WTC11 (cell line): Measurements from ENCODE around the gene CNTNAP5. TPM values are rescaled to one million over a fixed set of nuclear protein-coding genes. Genes with fewer than 3 reads are reported as not detected.

ENCODE experiments used
- ATAC-seq: fragments of 200-7000 bp; cut with Tn5 transposase; 2 replicates; pipeline ENCODE4 v1.10.0; 2021; ENCODE audit warnings: mild to moderate bottlenecking, moderate library complexity
- CTCF ChIA-PET: fragments of 300-600 bp; sonication (Branson Sonifier 250); formaldehyde crosslinking; loops from one replicate; lab custom pipeline; 2021; ENCODE audit warnings: antibody characterized with exemption; lab: Charles Lee
- POLR2A ChIA-PET: fragments of 350-600 bp; sonication (Branson Sonifier 250); formaldehyde crosslinking; loops from one replicate; lab custom pipeline; 2021; ENCODE audit warnings: antibody characterized with exemption; lab: Charles Lee
- DNase-seq: peaks from one replicate; pipeline ENCODE4 v3.0.0; 2021; ENCODE audit warnings: low spot score
- H3K27ac Mint-ChIP-seq: 2 replicates; pipeline ENCODE4 v1.8.0; 2021; ENCODE audit warnings: mixed read lengths
- H3K27me3 Mint-ChIP-seq: 2 replicates; pipeline ENCODE4 v1.8.0; 2021; ENCODE audit warnings: low read depth, mild to moderate bottlenecking, moderate library complexity, mixed read lengths
- H3K36me3 Mint-ChIP-seq: 2 replicates; pipeline ENCODE4 v1.8.0; 2021; ENCODE audit warnings: mixed read lengths
- H3K4me1 Mint-ChIP-seq: 2 replicates; pipeline ENCODE4 v1.8.0; 2022; ENCODE audit warnings: mixed read lengths
- H3K4me3 Mint-ChIP-seq: 2 replicates; pipeline ENCODE4 v1.8.0; 2021; ENCODE audit warnings: mild to moderate bottlenecking, moderate library complexity, mixed read lengths
- H3K9me3 Mint-ChIP-seq: 2 replicates; pipeline ENCODE4 v1.8.0; 2021; ENCODE audit warnings: mixed read lengths
- ATF3 ChIP-seq: sonication (generic); formaldehyde crosslinking; conservative IDR thresholded peaks from 2 replicates; pipeline ENCODE4 v1.8.1; 2022; ENCODE audit warnings: mild to moderate bottlenecking, missing genetic modification reagents
- ELF4 ChIP-seq: sonication (generic); formaldehyde crosslinking; IDR thresholded peaks from 2 replicates; pipeline ENCODE4 v1.8.1; 2022; ENCODE audit warnings: low read depth, mild to moderate bottlenecking, moderate library complexity, missing genetic modification reagents
- EMX1 ChIP-seq: fragments of 250-450 bp; sonication (Bioruptor Pico); IDR thresholded peaks from 2 replicates; pipeline ENCODE4 v1.8.0; 2021; ENCODE audit warnings: mild to moderate bottlenecking
- ESRRA ChIP-seq: sonication (generic); formaldehyde crosslinking; IDR thresholded peaks from 2 replicates; pipeline ENCODE4 v1.8.1; 2022; ENCODE audit warnings: mild to moderate bottlenecking, missing genetic modification reagents, borderline replicate concordance
- ETV6 ChIP-seq: sonication (generic); formaldehyde crosslinking; IDR thresholded peaks from 2 replicates; pipeline ENCODE4 v1.8.1; 2022; ENCODE audit warnings: mild to moderate bottlenecking, missing genetic modification reagents
- FOXJ3 ChIP-seq: sonication (generic); formaldehyde crosslinking; IDR thresholded peaks from 2 replicates; pipeline ENCODE4 v1.9.0; 2021; ENCODE audit warnings: missing genetic modification reagents, mild to moderate bottlenecking, borderline replicate concordance
- FOXP4 ChIP-seq: sonication (generic); formaldehyde crosslinking; IDR thresholded peaks from 2 replicates; pipeline ENCODE4 v1.8.0; 2022; ENCODE audit warnings: mild to moderate bottlenecking, missing genetic modification reagents
- GTF2I ChIP-seq: fragments of 250-450 bp; sonication (Bioruptor Pico); conservative IDR thresholded peaks from 2 replicates; pipeline ENCODE4 v1.4.0; 2021; ENCODE audit warnings: mild to moderate bottlenecking
- HMGXB4 ChIP-seq: sonication (generic); formaldehyde crosslinking; IDR thresholded peaks from 2 replicates; pipeline ENCODE4 v1.8.1; 2023; ENCODE audit warnings: mild to moderate bottlenecking, moderate library complexity, missing genetic modification reagents
- JAZF1 ChIP-seq: fragments of 250-450 bp; sonication (Bioruptor Pico); IDR thresholded peaks from 2 replicates; pipeline ENCODE4 v1.9.0; 2021; ENCODE audit warnings: moderate library complexity, mild to moderate bottlenecking, inconsistent platforms
- MYBL2 ChIP-seq: sonication (generic); formaldehyde crosslinking; IDR thresholded peaks from 2 replicates; pipeline ENCODE4 v1.8.1; 2023; ENCODE audit warnings: mild to moderate bottlenecking, moderate library complexity, missing genetic modification reagents
- NFE2L1 ChIP-seq: sonication (generic); formaldehyde crosslinking; IDR thresholded peaks from 2 replicates; pipeline ENCODE4 v1.8.1; 2023; ENCODE audit warnings: missing genetic modification reagents
- RORB ChIP-seq: fragments of 250-450 bp; sonication (Bioruptor Pico); IDR thresholded peaks from 2 replicates; pipeline ENCODE4 v1.9.0; 2021; ENCODE audit warnings: mild to moderate bottlenecking
- TEAD4 ChIP-seq: sonication (generic); formaldehyde crosslinking; IDR thresholded peaks from 2 replicates; pipeline ENCODE4 v1.8.0; 2022; ENCODE audit warnings: mild to moderate bottlenecking, missing genetic modification reagents
- ZBTB21 ChIP-seq: sonication (generic); formaldehyde crosslinking; IDR thresholded peaks from 2 replicates; pipeline ENCODE4 v1.8.1; 2023; ENCODE audit warnings: mild to moderate bottlenecking, missing genetic modification reagents, borderline replicate concordance
- ZBTB43 ChIP-seq: sonication (generic); formaldehyde crosslinking; IDR thresholded peaks from 2 replicates; pipeline ENCODE4 v1.8.1; 2023; ENCODE audit warnings: mild to moderate bottlenecking, missing genetic modification reagents
- ZNF138 ChIP-seq: sonication (generic); formaldehyde crosslinking; conservative IDR thresholded peaks from 2 replicates; pipeline ENCODE4 v1.8.1; 2022; ENCODE audit warnings: mild to moderate bottlenecking, moderate library complexity, missing genetic modification reagents
- ZNF317 ChIP-seq: sonication (generic); formaldehyde crosslinking; IDR thresholded peaks from 2 replicates; pipeline ENCODE4 v1.8.1; 2023; ENCODE audit warnings: low read depth, mild to moderate bottlenecking, moderate library complexity, missing genetic modification reagents, borderline replicate concordance
- ZNF396 ChIP-seq: fragments of 250-450 bp; sonication (Bioruptor Pico); IDR thresholded peaks from 2 replicates; pipeline ENCODE4 v1.8.0; 2021; ENCODE audit warnings: mild to moderate bottlenecking, moderate library complexity, borderline replicate concordance
- total RNA-seq: library from RNA; stranded (reverse); gene quantifications from 3 replicates; pipeline ENCODE4 v1.2.3, GENCODE V29; 2021
- TF ChIP-seq, protein P1 (sequence below): sonication (generic); formaldehyde crosslinking; IDR thresholded peaks from 2 replicates; pipeline ENCODE4 v1.8.1; 2022; ENCODE audit warnings: mild to moderate bottlenecking, moderate library complexity, missing genetic modification reagents
- TF ChIP-seq, protein P2 (sequence below): sonication (generic); formaldehyde crosslinking; IDR thresholded peaks from 2 replicates; pipeline ENCODE4 v1.8.1; 2023; ENCODE audit warnings: mild to moderate bottlenecking, missing genetic modification reagents, borderline replicate concordance

CNTNAP5 gene
- total RNA-seq, 1 experiment from 2014 or later = 0.22 TPM

- CTCF ChIA-PET = no interaction called here
- POLR2A ChIA-PET = no interaction called here
Measured at GRCh38 chr2:124112966-124113365, 87.9 kb downstream of the CNTNAP5 start.

GRCh38 chr2:124120246-124120645 is 95.2 kb downstream of the CNTNAP5 start:
- Mint-ChIP-seq H3K4me3 (no peak overlapping the region), H3K36me3 (peaks cover 28% of the 10 kb centered on the region), H3K27ac (no peak overlapping the region), H3K4me1 (no peaks in the 10 kb centered on the region), H3K9me3 (peaks cover 31% of the 10 kb centered on the region), H3K27me3 (peaks cover 6% of the 10 kb centered on the region)
- CTCF ChIA-PET = no interaction called here
- no peak for DNase-seq
- POLR2A ChIA-PET = no interaction called here
- ATAC-seq = no peak
- TF ChIP-seq, protein P1, sequence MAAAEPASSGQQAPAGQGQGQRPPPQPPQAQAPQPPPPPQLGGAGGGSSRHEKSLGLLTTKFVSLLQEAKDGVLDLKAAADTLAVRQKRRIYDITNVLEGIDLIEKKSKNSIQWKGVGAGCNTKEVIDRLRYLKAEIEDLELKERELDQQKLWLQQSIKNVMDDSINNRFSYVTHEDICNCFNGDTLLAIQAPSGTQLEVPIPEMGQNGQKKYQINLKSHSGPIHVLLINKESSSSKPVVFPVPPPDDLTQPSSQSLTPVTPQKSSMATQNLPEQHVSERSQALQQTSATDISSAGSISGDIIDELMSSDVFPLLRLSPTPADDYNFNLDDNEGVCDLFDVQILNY (CRISPR knock-in tag) = no peak
- no peak for TF ChIP-seq FOXJ3
- TF ChIP-seq RORB = no peak
- no peak for TF ChIP-seq ZBTB43 (CRISPR knock-in tag)
- TF ChIP-seq NFE2L1 (CRISPR knock-in tag) = no peak
- no peak for TF ChIP-seq ATF3
- TF ChIP-seq FOXP4 (CRISPR knock-in tag) = no peak

More at GRCh38 chr2:124112966-124113365, 87.9 kb downstream of the CNTNAP5 start:
- TF ChIP-seq ZNF138 (no peak), NFE2L1 (CRISPR knock-in tag) (no peak), TEAD4 (no peak), ZNF396 (CRISPR knock-in tag) (no peak), ESRRA (CRISPR knock-in tag) (no peak), ZBTB21 (no peak), HMGXB4 (CRISPR knock-in tag) (no peak), ELF4 (CRISPR knock-in tag) (no peak), ETV6 (CRISPR knock-in tag) (no peak), FOXP4 (CRISPR knock-in tag) (no peak), FOXJ3 (no peak), GTF2I (CRISPR knock-in tag) (no peak), EMX1 (CRISPR knock-in tag) (no peak), MYBL2 (CRISPR knock-in tag) (no peak), JAZF1 (CRISPR knock-in tag) (no peak), ZNF317 (CRISPR knock-in tag) (no peak)
- TF ChIP-seq, protein P2, sequence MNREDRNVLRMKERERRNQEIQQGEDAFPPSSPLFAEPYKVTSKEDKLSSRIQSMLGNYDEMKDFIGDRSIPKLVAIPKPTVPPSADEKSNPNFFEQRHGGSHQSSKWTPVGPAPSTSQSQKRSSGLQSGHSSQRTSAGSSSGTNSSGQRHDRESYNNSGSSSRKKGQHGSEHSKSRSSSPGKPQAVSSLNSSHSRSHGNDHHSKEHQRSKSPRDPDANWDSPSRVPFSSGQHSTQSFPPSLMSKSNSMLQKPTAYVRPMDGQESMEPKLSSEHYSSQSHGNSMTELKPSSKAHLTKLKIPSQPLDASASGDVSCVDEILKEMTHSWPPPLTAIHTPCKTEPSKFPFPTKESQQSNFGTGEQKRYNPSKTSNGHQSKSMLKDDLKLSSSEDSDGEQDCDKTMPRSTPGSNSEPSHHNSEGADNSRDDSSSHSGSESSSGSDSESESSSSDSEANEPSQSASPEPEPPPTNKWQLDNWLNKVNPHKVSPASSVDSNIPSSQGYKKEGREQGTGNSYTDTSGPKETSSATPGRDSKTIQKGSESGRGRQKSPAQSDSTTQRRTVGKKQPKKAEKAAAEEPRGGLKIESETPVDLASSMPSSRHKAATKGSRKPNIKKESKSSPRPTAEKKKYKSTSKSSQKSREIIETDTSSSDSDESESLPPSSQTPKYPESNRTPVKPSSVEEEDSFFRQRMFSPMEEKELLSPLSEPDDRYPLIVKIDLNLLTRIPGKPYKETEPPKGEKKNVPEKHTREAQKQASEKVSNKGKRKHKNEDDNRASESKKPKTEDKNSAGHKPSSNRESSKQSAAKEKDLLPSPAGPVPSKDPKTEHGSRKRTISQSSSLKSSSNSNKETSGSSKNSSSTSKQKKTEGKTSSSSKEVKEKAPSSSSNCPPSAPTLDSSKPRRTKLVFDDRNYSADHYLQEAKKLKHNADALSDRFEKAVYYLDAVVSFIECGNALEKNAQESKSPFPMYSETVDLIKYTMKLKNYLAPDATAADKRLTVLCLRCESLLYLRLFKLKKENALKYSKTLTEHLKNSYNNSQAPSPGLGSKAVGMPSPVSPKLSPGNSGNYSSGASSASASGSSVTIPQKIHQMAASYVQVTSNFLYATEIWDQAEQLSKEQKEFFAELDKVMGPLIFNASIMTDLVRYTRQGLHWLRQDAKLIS (CRISPR knock-in tag) = no peak
- TF ChIP-seq, protein P1 (CRISPR knock-in tag) = no peak
- no peaks in the 10 kb centered on the region for H3K36me3 Mint-ChIP-seq
- no peaks in the 10 kb centered on the region for H3K9me3 Mint-ChIP-seq
- no peaks in the 10 kb centered on the region for H3K27me3 Mint-ChIP-seq
- no peak for DNase-seq
- no peak overlapping the region for H3K4me3 Mint-ChIP-seq
- ATAC-seq = no peak
- H3K4me1 Mint-ChIP-seq = peaks cover 25% of the 10 kb centered on the region
- H3K27ac Mint-ChIP-seq = no peak overlapping the region
